Measurements from ENCODE around the gene NDE1.

NDE1 gene

DNA sequence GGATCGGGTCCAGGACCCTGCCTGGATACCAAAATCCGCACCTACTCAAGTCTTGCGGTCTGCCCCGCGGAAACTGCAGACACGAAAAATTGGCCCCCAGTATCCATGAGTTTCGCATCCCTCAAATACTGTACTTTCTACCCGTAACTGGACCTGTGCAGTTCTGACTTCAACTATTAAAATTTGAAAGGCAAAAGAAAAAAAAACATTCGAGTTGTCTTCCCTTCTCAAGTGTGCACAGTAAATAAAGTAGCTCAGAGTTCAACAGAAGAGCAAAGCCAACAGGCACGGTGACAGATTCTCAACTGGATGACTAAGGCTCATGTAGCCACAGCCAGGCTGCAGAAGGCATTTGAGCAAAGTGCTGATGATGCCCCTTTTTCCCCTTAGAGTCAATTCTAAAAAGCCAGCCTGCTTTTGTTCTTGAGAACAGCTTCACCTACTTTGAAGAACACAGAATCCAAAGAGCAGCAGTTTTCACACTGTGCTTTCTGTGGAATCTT, 39.6 kb upstream of the NDE1 start:
- Histone ChIP-seq H3K36me3 (ENCODE audit: low read length) (peaks cover 24% of the 10 kb centered on the region), H3K9ac (ENCODE audit: low read length) (no peak overlapping the region), H2AFZ (ENCODE audit: low read depth, low read length, severe bottlenecking) (no peak overlapping the region), H3K27me3 (ENCODE audit: low read length) (no peaks in the 10 kb centered on the region), H3K9me3 (ENCODE audit: insufficient read depth, low read length) (no peaks in the 10 kb centered on the region), H3K4me3 (ENCODE audit: insufficient read depth, low read length, poor library complexity, severe bottlenecking) (no peak overlapping the region), H3K9me2 (replicated peaks; ENCODE audit: insufficient read depth, low read length) (no peaks in the 10 kb centered on the region), H3K27ac (ENCODE audit: low read depth, low read length) (no peak overlapping the region), H4K20me1 (ENCODE audit: low read depth, low read length) (no peaks in the 10 kb centered on the region), H3K4me2 (ENCODE audit: low read depth, low read length, poor library complexity, severe bottlenecking) (no peak overlapping the region), H3F3A (ENCODE audit: insufficient read depth) (no peaks in the 10 kb centered on the region), H3K79me2 (ENCODE audit: insufficient read depth, low read length) (no peaks in the 10 kb centered on the region)
- TF ChIP-seq, protein P1, sequence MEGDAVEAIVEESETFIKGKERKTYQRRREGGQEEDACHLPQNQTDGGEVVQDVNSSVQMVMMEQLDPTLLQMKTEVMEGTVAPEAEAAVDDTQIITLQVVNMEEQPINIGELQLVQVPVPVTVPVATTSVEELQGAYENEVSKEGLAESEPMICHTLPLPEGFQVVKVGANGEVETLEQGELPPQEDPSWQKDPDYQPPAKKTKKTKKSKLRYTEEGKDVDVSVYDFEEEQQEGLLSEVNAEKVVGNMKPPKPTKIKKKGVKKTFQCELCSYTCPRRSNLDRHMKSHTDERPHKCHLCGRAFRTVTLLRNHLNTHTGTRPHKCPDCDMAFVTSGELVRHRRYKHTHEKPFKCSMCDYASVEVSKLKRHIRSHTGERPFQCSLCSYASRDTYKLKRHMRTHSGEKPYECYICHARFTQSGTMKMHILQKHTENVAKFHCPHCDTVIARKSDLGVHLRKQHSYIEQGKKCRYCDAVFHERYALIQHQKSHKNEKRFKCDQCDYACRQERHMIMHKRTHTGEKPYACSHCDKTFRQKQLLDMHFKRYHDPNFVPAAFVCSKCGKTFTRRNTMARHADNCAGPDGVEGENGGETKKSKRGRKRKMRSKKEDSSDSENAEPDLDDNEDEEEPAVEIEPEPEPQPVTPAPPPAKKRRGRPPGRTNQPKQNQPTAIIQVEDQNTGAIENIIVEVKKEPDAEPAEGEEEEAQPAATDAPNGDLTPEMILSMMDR (IDR thresholded peaks at IDR 0.05; ENCODE audit: insufficient read depth, low read length, poor library complexity, severe bottlenecking) = no peak
- no peak for TF ChIP-seq EZH2phosphoT487 (conservative IDR thresholded peaks at IDR 0.05; ENCODE audit: low read length)

DNA sequence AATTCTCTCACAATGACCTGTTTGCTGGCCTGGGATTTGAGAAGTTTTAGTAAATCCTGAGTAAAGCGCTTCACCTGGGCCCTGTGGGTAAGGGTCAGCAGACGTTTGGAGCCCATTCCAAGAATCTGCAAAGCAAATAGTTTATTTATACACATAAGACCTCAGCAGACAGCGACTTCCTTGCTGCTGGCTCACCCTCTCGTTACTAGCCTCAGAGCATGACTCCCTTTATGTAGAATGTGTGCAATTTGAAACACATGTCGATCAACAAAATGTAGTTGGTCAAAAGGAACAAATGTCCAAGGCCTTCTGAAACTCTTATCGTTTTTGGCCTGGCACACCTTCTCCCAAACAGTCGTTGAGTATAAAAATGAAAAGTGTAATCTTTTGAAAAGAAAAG, 38.4 kb upstream of the NDE1 start:
- H3K9ac ChIP-seq (ENCODE audit: low read length) = no peak overlapping the region
- no peaks in the 10 kb centered on the region for H4K20me1 ChIP-seq (ENCODE audit: low read depth, low read length)
- H3K9me2 ChIP-seq (replicated peaks; ENCODE audit: insufficient read depth, low read length) = no peaks in the 10 kb centered on the region
- H3K4me2 ChIP-seq (ENCODE audit: low read depth, low read length, poor library complexity, severe bottlenecking) = no peak overlapping the region
- H3K4me3 ChIP-seq (ENCODE audit: insufficient read depth, low read length, poor library complexity, severe bottlenecking) = no peak overlapping the region
- no peaks in the 10 kb centered on the region for H3F3A ChIP-seq (ENCODE audit: insufficient read depth)
- no peak overlapping the region for H3K27ac ChIP-seq (ENCODE audit: low read depth, low read length)
- TF ChIP-seq, protein P1 (IDR thresholded peaks at IDR 0.05; ENCODE audit: insufficient read depth, low read length, poor library complexity, severe bottlenecking) = no peak
- no peaks in the 10 kb centered on the region for H3K79me2 ChIP-seq (ENCODE audit: insufficient read depth, low read length)
- no peak overlapping the region for H2AFZ ChIP-seq (ENCODE audit: low read depth, low read length, severe bottlenecking)
- H3K36me3 ChIP-seq (ENCODE audit: low read length) = peaks cover 28% of the 10 kb centered on the region
- H3K27me3 ChIP-seq (ENCODE audit: low read length) = no peaks in the 10 kb centered on the region
- no peaks in the 10 kb centered on the region for H3K9me3 ChIP-seq (ENCODE audit: insufficient read depth, low read length)

DNA sequence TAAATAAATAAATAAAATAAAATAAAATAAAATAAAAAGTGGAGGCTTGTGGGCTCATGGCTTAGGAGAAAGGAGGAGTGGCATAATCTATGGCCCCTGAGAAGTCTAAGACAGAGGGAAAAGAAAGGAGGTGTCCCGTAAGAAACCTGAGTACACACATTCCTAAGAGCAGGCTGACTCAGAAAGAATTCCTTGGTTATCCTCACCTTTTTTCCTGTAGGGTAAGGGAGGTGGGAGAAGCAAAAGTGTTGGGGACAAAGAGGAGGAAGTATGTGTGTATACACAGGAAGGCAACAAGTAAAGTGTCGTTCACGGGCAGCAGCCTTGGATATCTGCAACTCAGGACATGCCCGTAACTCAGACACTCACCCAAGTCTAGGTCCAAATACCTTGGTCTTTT, 36.4 kb upstream of the NDE1 start:
- Histone ChIP-seq H3K27ac (ENCODE audit: low read depth, low read length) (no peak overlapping the region), H3K4me2 (ENCODE audit: low read depth, low read length, poor library complexity, severe bottlenecking) (no peak overlapping the region), H3K79me2 (ENCODE audit: insufficient read depth, low read length) (no peaks in the 10 kb centered on the region), H4K20me1 (ENCODE audit: low read depth, low read length) (no peaks in the 10 kb centered on the region), H3K9me3 (ENCODE audit: insufficient read depth, low read length) (no peaks in the 10 kb centered on the region), H3K36me3 (ENCODE audit: low read length) (peaks cover 32% of the 10 kb centered on the region), H3K4me3 (ENCODE audit: insufficient read depth, low read length, poor library complexity, severe bottlenecking) (no peak overlapping the region), H3K9ac (ENCODE audit: low read length) (no peak overlapping the region), H3K9me2 (replicated peaks; ENCODE audit: insufficient read depth, low read length) (no peaks in the 10 kb centered on the region), H3K27me3 (ENCODE audit: low read length) (no peaks in the 10 kb centered on the region), H2AFZ (ENCODE audit: low read depth, low read length, severe bottlenecking) (no peak overlapping the region), H3F3A (ENCODE audit: insufficient read depth) (no peaks in the 10 kb centered on the region)
- TF ChIP-seq EZH2phosphoT487 (conservative IDR thresholded peaks at IDR 0.05; ENCODE audit: low read length) = no peak
- TF ChIP-seq, protein P1 (IDR thresholded peaks at IDR 0.05; ENCODE audit: insufficient read depth, low read length, poor library complexity, severe bottlenecking) = no peak
